ENCODE results near the gene GANC. TPM values are rescaled to one million over a fixed set of nuclear protein-coding genes. Genes with fewer than 3 reads are reported as not detected.

The GANC gene
- total and polyA plus RNA-seq, 9 of the 15 experiments (the other 6 are each of a cell fraction or from before 2014, with no cell fraction given) = 10.9 to 19.0 (median 14.5) TPM

DNA sequence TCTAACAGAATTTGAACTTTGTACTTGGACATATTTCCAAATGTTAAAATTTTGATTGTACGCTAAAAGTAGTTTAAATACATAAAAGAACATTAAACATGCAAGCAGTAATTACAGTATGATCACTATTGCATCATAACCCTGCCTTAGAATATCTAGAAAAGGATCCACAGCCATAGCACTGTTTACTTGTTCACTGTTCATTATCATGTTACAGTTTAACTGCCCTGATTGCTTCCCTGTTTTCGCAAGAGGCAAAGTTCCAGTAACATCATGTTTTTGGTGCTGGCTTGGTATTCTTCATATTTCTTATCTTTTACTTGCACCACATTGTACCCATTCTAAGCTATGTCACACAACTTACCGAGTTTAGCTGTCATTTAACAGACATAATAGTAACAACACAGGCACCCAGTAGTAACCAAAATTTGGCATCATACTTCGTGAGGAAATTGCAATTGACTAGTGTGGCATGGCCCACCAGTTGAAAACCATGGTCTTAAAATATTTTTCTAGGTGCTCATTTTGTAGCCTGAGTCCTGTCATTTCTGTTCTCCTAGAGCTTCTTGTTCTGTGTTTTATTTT, 13.5 kb downstream of the GANC start:
- no peak overlapping the region for H2AFZ ChIP-seq (ENCODE audit: low read depth, low read length)
- H3K4me3 ChIP-seq = no peak overlapping the region
- H3K79me2 ChIP-seq (ENCODE audit: control insufficient read depth, insufficient read depth, low read length) = no peaks in the 10 kb centered on the region
- no TSS peak for BruUV-seq (replicated peaks)
- in situ Hi-C loops (cut with MboI) = no loop called here
- peaks cover 0 to 8% of the 10 kb centered on the region in 2 experiments; a peak in 2 of 5 replicates for H3K4me1 ChIP-seq (replicated peaks in 1 of 2; ENCODE audit: control insufficient read depth in 2 of 2, insufficient read depth in 2 of 2, low read length in 2 of 2)
- H3K36me3 ChIP-seq (ENCODE audit: control insufficient read depth, insufficient read depth, low read length) = no peaks in the 10 kb centered on the region
- DNase-seq (ENCODE audit: extremely low read depth in 1 of 4, low spot score in 3 of 4) (no peak), FAIRE-seq (no peak), ATAC-seq (peak; percentile 55; the same call in 2 of the 3 replicates)
- POLR2A ChIA-PET = interaction anchor here (0.6 to 0.9 kb wide), 4 partner anchors 11 to 166 kb away, joined by 3 to 4 read pairs (median 4); partner anchors contain the start of genes GANC and TMEM87A
- H3K9ac ChIP-seq (ENCODE audit: insufficient read depth in 1 of 2, low read depth in 2 of 2, low read length in 2 of 2) = no peak overlapping the region
- H3K4me2 ChIP-seq (ENCODE audit: insufficient read depth, low read length) = no peak overlapping the region
- no peak overlapping the region for H3K27ac ChIP-seq (ENCODE audit: extremely low read depth, low read depth, low read length)
- CTCF ChIA-PET (ENCODE audit: low intra/inter-chr PET ratio) = no interaction called here
- no peaks in the 10 kb centered on the region for H4K20me1 ChIP-seq (replicated peaks; ENCODE audit: control insufficient read depth, insufficient read depth, low read length)
- intact Hi-C loops (cut with micrococcal nuclease) = no loop called here
- no peaks in the 10 kb centered on the region; the same call in 1 of the 2 replicates for H3K9me3 ChIP-seq (replicated peaks; ENCODE audit: control insufficient read depth, insufficient read depth, low read depth, low read length)
- 39% methylated on average over 4 of the region's 4 CpGs for WGBS (ENCODE audit: insufficient coverage, low coverage, missing lambda C conversion rate)
- H3K9me1 ChIP-seq (ENCODE audit: control insufficient read depth, insufficient read depth, low read length) = no peaks in the 10 kb centered on the region
- H3K27me3 ChIP-seq (ENCODE audit: control insufficient read depth in 2 of 2, insufficient read depth in 2 of 2, low read length in 2 of 2) = no peaks in the 10 kb centered on the region
- TF ChIP-seq CCNT2 (IDR thresholded peaks at IDR 0.05; ENCODE audit: borderline replicate concordance, extremely low read depth, insufficient read length, low read depth, low read length) (peak; percentile 13), MEF2D (tag; conservative IDR thresholded peaks at IDR 0.05; ENCODE audit: low read depth) (no peak), RBM39 (optimal IDR thresholded peaks at IDR 0.05; ENCODE audit: low read depth, low read length) (no peak), RCOR1 (IDR thresholded peaks at IDR 0.05; ENCODE audit: borderline replicate concordance in 1 of 2, low read depth in 2 of 2, low read length in 2 of 2) (peak in 1 of 2 experiments; percentile 36; a peak in 1 of 4 replicates), RBM25 (IDR thresholded peaks at IDR 0.05; ENCODE audit: low read depth, low read length, severe bottlenecking) (peak; percentile 6), ATF7 (IDR thresholded peaks at IDR 0.05) (peak; percentile 28; the same call in 1 of the 2 replicates), POLR2H (tag; IDR thresholded peaks at IDR 0.05; ENCODE audit: low read depth) (0 out of 2 replicates have a peak, but pooled peaks have one; percentile 43), ZNF134 (CRISPR knock-in tag; conservative IDR thresholded peaks at IDR 0.05) (peak; percentile 59; the same call in 1 of the 2 replicates), ARID1B (IDR thresholded peaks at IDR 0.05) (peak; percentile 18; the same call in 1 of the 2 replicates), EP300 (IDR thresholded peaks at IDR 0.05; ENCODE audit: low read length) (peak; percentile 69), JUND (IDR thresholded peaks at IDR 0.05; ENCODE audit: borderline replicate concordance, low read depth, low read length) (peak; percentile 10; the same call in 1 of the 2 replicates), JUND (tag; IDR thresholded peaks at IDR 0.05; ENCODE audit: borderline replicate concordance, low read depth, low read length) (peak; percentile 36; the same call in 1 of the 3 replicates), FOXA3 (CRISPR knock-in tag; conservative IDR thresholded peaks at IDR 0.05 in 1 of 2, IDR thresholded peaks at IDR 0.05 in 1 of 2) (peak in 1 of 2 experiments; percentile 55; a peak in 2 of 4 replicates), CEBPG (CRISPR knock-in tag; IDR thresholded peaks at IDR 0.05) (peak; percentile 33; the same call in 1 of the 2 replicates), CEBPG (tag; conservative IDR thresholded peaks at IDR 0.05 in 1 of 2, IDR thresholded peaks at IDR 0.05 in 1 of 2) (peak; percentile 95 to 97), EP400 (IDR thresholded peaks at IDR 0.05) (0 out of 2 replicates have a peak, but pooled peaks have one; percentile 25), ATF3 (IDR thresholded peaks at IDR 0.05) (peak; percentile 92), ATF3 (CRISPR knock-in tag; conservative IDR thresholded peaks at IDR 0.05) (no peak), CEBPB (tag; IDR thresholded peaks at IDR 0.05) (peak; percentile 97), TRIM24 (IDR thresholded peaks at IDR 0.05) (0 out of 4 replicates have a peak, but pooled peaks of 1 of the 2 experiments have one; percentile 41), ZC3H8 (IDR thresholded peaks at IDR 0.05) (no peak)
- TF ChIP-seq, protein P1, sequence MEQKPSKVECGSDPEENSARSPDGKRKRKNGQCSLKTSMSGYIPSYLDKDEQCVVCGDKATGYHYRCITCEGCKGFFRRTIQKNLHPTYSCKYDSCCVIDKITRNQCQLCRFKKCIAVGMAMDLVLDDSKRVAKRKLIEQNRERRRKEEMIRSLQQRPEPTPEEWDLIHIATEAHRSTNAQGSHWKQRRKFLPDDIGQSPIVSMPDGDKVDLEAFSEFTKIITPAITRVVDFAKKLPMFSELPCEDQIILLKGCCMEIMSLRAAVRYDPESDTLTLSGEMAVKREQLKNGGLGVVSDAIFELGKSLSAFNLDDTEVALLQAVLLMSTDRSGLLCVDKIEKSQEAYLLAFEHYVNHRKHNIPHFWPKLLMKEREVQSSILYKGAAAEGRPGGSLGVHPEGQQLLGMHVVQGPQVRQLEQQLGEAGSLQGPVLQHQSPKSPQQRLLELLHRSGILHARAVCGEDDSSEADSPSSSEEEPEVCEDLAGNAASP (IDR thresholded peaks at IDR 0.05) = no peak
